Tibial nerve (tissue), 4 donors: Measurements from ENCODE around the gene PMF1. TPM values are rescaled to one million over a fixed set of nuclear protein-coding genes. Genes with fewer than 3 reads are reported as not detected.
"Not testable (repeated sequence)": the region's sequence is repeated elsewhere in the genome, so short reads cannot be mapped to it uniquely, and the experiment has no call there.

ENCODE experiments used
- DNase-seq, 2 donors: peaks; one replicate each; pipeline ENCODE4 v3.0.0-alpha.2; 2019; ENCODE audit warnings: low spot score in 2 of 2
- H3K27ac ChIP-seq, 4 donors: fragments of 200-600 bp; sonication (generic) in 3 of 4; one replicate each; pipeline ENCODE4 v1.5.1; 2017 to 2019; ENCODE audit warnings: mild to moderate bottlenecking in 1 of 4
- H3K27me3 ChIP-seq, 2 donors: fragments of 200-600 bp; sonication (generic) in 1 of 2; one replicate each; pipeline versions ENCODE4 v1.5.1 to v1.6.0; 2017 to 2019
- H3K36me3 ChIP-seq, 3 donors: fragments of 200-600 bp; sonication (generic); one replicate each; pipeline ENCODE4 v1.5.1; 2018 to 2019
- H3K4me1 ChIP-seq, 4 donors: fragments of 200-600 bp; sonication (generic) in 3 of 4; one replicate each; pipeline ENCODE4 v1.5.1; 2017 to 2019
- H3K4me3 ChIP-seq, 4 donors: fragments of 200-600 bp; sonication (generic) in 3 of 4; one replicate each; pipeline ENCODE4 v1.5.1; 2017 to 2019; ENCODE audit warnings: mild to moderate bottlenecking in 1 of 4, moderate library complexity in 1 of 4
- H3K9me3 ChIP-seq, 4 donors: fragments of 200-600 bp; sonication (generic) in 3 of 4; one replicate each; pipeline ENCODE4 v1.5.1; 2017 to 2019
- EP300 ChIP-seq, 2 donors: sonication (generic); formaldehyde crosslinking; IDR thresholded peaks; one replicate each; pipeline ENCODE4 v1.6.1; 2017; ENCODE audit warnings: antibody characterized with exemption in 2 of 2, mild to moderate bottlenecking in 1 of 2
- POLR2A ChIP-seq, 2 donors: fragments of 450-650 bp; IDR thresholded peaks; one replicate each; pipeline ENCODE4 v1.6.1; 2017; ENCODE audit warnings: antibody characterized with exemption in 2 of 2, mild to moderate bottlenecking in 2 of 2, moderate library complexity in 2 of 2
- WGBS, 2 donors: methylation state at CpG; one replicate each; pipeline ENCODE4 v1.1.5; 2018; 5-methylcytosine and 5-hydroxymethylcytosine counted together
- total RNA-seq, 4 donors: library from RNA; depleted of rRNA; stranded (reverse); fragments of >200 nt; gene quantifications; one replicate each; pipeline ENCODE4 v1.1.0, GENCODE V29; 2016
- TF ChIP-seq, protein P1 (sequence below), 5 experiments: fragments of 200-600 bp in 3 of 5; fragments of 450-650 bp in 2 of 5; sonication (generic) in 3 of 5; IDR thresholded peaks; one replicate each; pipeline ENCODE4 v1.5.1; 2016 to 2019; ENCODE audit warnings: antibody characterized with exemption in 5 of 5, mild to moderate bottlenecking in 3 of 5, moderate library complexity in 2 of 5

The PMF1 gene
- total RNA-seq, 4 donors from 2014 or later, result 41.7 to 67.1 (median 49.1) TPM

DNA sequence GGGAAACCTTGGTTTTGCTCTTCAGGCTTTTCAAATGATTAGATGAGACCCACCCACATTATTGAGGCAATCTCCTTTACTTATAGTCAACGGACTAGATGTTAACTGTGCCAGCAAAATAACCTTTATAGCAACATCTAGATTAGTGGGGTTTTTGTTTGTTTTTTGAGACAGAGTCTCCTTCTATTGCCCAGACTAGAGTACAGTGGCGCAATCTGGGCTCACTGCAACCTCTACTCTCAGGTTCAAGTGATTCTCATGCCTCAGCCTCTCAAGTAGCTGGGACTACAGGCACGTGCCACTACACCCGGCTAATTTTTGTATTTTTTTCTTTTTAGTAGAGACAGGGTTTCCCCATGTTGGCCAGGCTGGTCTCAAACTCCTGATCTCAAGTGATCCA, 22.5 kb upstream of the PMF1 start:
- H3K4me3 ChIP-seq, H3K27me3 ChIP-seq, H3K27ac ChIP-seq, DNase-seq, H3K36me3 ChIP-seq, H3K9me3 ChIP-seq: not testable (repeated sequence)
- 78 to 83% methylated on average over 4 of the region's 4 CpGs for WGBS, 2 donors
- H3K4me1 ChIP-seq, result peaks cover 0 to 17% (median 8%) of the 10 kb centered on the region in 4 donors

DNA sequence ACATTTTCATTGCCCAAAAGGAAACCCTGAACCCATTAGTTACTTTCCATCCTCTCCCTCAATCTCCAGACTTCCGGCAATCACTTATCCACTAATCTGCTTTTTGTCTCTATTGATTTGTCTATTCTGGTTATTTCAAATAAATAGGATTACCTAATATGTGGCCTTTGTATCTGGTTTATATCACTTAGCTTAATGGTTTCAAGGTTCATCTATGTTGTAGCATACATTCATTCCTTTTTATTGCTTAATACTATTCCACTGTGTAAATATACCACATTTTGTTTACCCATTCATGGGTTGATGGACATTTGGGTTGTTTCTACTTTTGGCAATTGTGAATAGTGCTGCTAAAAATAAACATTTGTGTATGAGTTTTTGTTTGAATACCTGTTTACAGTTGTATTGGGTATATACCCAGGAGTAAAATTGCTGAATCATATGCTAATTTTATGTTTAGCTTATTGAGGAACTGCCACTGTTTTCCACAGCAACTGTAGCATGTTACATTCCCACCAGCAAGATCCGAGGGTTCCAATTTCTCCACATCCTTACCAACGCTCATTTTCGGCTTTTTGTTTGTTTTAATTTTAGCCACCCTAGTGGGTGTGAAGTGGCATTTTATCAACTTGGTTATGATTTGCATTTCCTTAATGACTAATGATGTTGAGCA, 21.4 kb upstream of the PMF1 start:
- no peaks in the 10 kb centered on the region for H3K9me3 ChIP-seq
- H3K4me1 ChIP-seq, result peaks cover 0 to 29% (median 8%) of the 10 kb centered on the region in 4 donors
- WGBS, 2 donors, result 88 to 90% methylated on average over 4 of the region's 4 CpGs
- H3K36me3 ChIP-seq, result peaks cover 0 to 4% (median 0%) of the 10 kb centered on the region in 3 donors
- H3K4me3 ChIP-seq, result no peak overlapping the region
- H3K27me3 ChIP-seq, result no peaks in the 10 kb centered on the region
- no peak for TF ChIP-seq POLR2A (IDR thresholded peaks at IDR 0.05)
- TF ChIP-seq, protein P1, sequence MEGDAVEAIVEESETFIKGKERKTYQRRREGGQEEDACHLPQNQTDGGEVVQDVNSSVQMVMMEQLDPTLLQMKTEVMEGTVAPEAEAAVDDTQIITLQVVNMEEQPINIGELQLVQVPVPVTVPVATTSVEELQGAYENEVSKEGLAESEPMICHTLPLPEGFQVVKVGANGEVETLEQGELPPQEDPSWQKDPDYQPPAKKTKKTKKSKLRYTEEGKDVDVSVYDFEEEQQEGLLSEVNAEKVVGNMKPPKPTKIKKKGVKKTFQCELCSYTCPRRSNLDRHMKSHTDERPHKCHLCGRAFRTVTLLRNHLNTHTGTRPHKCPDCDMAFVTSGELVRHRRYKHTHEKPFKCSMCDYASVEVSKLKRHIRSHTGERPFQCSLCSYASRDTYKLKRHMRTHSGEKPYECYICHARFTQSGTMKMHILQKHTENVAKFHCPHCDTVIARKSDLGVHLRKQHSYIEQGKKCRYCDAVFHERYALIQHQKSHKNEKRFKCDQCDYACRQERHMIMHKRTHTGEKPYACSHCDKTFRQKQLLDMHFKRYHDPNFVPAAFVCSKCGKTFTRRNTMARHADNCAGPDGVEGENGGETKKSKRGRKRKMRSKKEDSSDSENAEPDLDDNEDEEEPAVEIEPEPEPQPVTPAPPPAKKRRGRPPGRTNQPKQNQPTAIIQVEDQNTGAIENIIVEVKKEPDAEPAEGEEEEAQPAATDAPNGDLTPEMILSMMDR (IDR thresholded peaks at IDR 0.05), result no peak
- TF ChIP-seq EP300 (IDR thresholded peaks at IDR 0.05), result no peak
- no peak overlapping the region for H3K27ac ChIP-seq
- no peak for DNase-seq

DNA sequence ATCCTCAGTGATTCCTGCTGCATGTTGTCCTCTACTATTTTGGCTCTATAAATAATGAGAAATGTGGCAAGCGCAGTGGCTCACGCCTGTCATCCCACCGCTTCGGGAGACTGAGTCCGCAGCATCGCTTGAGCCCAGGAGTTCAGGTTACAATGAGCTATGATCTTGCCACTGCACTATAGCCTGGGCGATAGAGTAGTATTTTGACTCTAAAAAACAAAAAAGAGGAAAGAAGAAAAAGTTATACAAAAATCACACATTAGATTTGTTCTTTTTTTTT, 19.7 kb upstream of the PMF1 start:
- 79 to 84% methylated on average over 7 of the region's 7 CpGs for WGBS, 2 donors
- DNase-seq, result no peak
- Histone ChIP-seq H3K36me3 (peaks cover 0 to 14% (median 0%) of the 10 kb centered on the region in 3 donors), H3K27ac (peak overlapping the region; percentile 66 to 89 (median 78)), H3K27me3 (no peaks in the 10 kb centered on the region), H3K9me3 (no peaks in the 10 kb centered on the region), H3K4me1 (peaks cover 0 to 31% (median 8%) of the 10 kb centered on the region in 4 donors), H3K4me3 (peak overlapping the region; percentile 50 to 97 (median 80))
- TF ChIP-seq POLR2A (IDR thresholded peaks at IDR 0.05) (no peak), EP300 (IDR thresholded peaks at IDR 0.05) (no peak)
- TF ChIP-seq, protein P1 (IDR thresholded peaks at IDR 0.05), result no peak

DNA sequence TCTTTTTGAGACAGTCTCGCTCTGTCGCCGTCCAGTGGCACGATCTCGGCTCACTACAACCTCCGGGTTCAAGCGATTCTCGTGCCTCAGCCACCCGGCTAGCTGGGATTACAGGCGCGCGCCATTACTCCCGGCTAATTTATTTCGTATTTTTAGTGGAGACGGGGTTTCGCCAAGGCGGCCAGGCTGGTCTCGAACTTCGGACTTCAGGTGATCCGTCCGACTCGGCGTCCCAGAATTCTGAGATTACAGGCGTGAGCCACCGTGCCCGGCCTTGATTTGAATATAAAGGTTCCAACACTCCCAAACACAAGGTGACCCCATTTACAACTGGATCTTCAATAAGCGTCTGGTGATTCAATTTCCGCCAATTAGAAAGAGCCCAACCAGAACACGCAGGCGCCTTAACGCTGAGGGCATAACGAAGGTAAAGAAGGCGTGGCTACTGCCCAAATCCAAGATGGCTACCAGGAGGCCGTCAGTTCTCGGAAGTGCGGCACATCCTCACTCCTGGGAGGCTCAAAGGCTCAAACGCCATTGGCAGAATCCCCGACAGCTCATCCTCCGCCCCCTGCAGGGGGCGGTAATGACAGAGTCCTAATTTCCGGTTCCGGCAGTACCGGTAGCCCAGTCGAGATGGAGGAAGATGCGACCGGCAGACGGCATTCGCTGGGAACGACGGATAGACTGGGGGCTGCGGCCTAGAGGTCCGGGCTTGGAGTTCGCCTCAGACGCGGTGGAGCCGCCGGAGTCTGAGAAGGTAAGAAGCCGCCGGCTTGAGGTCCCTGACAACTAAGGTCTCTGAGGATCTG, 19.1 kb upstream of the PMF1 start, which contains the start of gene SLC25A44:
SLC25A44 (plus strand) TSS at position 617 of the 812 bp plus-strand sequence. CDS start 5,744 bp downstream, outside the sequence.
- H3K27ac ChIP-seq, result peak within 1 kb of the TSS; percentile 66 to 89 (median 78)
- TF ChIP-seq POLR2A (IDR thresholded peaks at IDR 0.05) (peak in 1 of 2 donors; percentile 66), EP300 (IDR thresholded peaks at IDR 0.05) (peak; percentile 84 to 97)
- TF ChIP-seq, protein P1 (IDR thresholded peaks at IDR 0.05), result peak; percentile 52 to 81 (median 74)
- WGBS, 2 donors, result 5 to 6% methylated on average over 48 to 59 of the region's 59 CpGs
- H3K4me1 ChIP-seq, result peaks cover 0 to 31% (median 8%) of the 10 kb centered on the region in 4 donors
- DNase-seq, result peak; percentile 90 to 96
- peaks cover 0 to 14% (median 0%) of the 10 kb centered on the region in 3 donors for H3K36me3 ChIP-seq
- no peaks in the 10 kb centered on the region for H3K9me3 ChIP-seq
- peak within 1 kb of the TSS; percentile 61 to 97 (median 80) for H3K4me3 ChIP-seq
- H3K27me3 ChIP-seq, result no peaks in the 10 kb centered on the region

DNA sequence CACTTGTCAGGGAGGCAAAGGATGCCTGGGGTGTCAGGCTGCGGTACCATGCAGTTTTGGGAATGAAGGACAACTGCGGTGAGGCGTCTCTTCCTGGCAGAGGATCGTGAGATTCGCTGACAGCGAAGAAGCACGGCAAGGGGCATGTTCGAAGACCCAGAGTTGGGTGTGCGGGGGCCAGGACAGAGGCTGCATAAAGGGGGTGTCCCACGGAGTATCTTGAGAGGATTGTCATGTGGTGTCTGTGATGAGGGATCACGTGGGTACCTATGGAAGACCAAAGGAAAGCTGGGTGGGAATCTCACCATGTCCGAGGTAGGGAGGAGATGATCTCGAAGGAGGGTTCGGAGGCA, 18.5 kb upstream of the PMF1 start:
- Histone ChIP-seq H3K36me3 (peaks cover 0 to 16% (median 0%) of the 10 kb centered on the region in 3 donors), H3K9me3 (no peaks in the 10 kb centered on the region), H3K4me1 (peaks cover 0 to 31% (median 8%) of the 10 kb centered on the region in 4 donors), H3K4me3 (peak overlapping the region; percentile 61 to 97 (median 80)), H3K27ac (peak overlapping the region in 3 of 4 donors; percentile 34 to 89 (median 78)), H3K27me3 (no peaks in the 10 kb centered on the region)
- no peak for DNase-seq
- WGBS, 2 donors, result 9 to 11% methylated on average over 14 of the region's 14 CpGs
- TF ChIP-seq POLR2A (IDR thresholded peaks at IDR 0.05), result no peak
- TF ChIP-seq, protein P1 (IDR thresholded peaks at IDR 0.05), result no peak
- TF ChIP-seq EP300 (IDR thresholded peaks at IDR 0.05), result no peak
